HepG2 (cell line): Measurements from ENCODE around the gene ARHGAP26. TPM values are rescaled to one million over a fixed set of nuclear protein-coding genes. Genes with fewer than 3 reads are reported as not detected.

Experiments
- ATAC-seq: fragments of 200-7000 bp; cut with Tn5 transposase; 3 replicates; pipeline ENCODE4 v1.9.1; 2020; ENCODE audit warnings: mild to moderate bottlenecking, moderate library complexity
- BruUV-seq: library from RNA; stranded (reverse); fragments of 400-500 nt; replicated peaks from 2 replicates; lab custom pipeline; 2021; lab: Mats Ljungman, UMichigan
- CTCF ChIA-PET: fragments of 300-600 bp; formaldehyde crosslinking; extraction: SDS; loops from one replicate; lab custom pipeline; 2021; ENCODE audit warnings: low total read pairs, inconsistent platforms, low intra/inter-chr PET ratio; lab: Yijun Ruan, JAX
- POLR2A ChIA-PET: fragments of 350-600 bp; sonication (Branson Sonifier 250); formaldehyde crosslinking; loops from one replicate; lab custom pipeline; 2020; ENCODE audit warnings: antibody characterized with exemption, inconsistent platforms; lab: Yijun Ruan, JAX
- DNase-seq: peaks from one replicate; pipeline ENCODE4 v3.0.0-alpha.2; 2015; ENCODE audit warnings: low spot score
- FAIRE-seq: peaks from 3 replicates; lab custom pipeline; 2011; peaks lifted over from hg19 to GRCh38; lab: Jason Lieb, UNC
- H2AFZ ChIP-seq: one replicate; pipeline ENCODE4 v1.6.1; 2011; ENCODE audit warnings: low read length, inconsistent platforms
- H3K27ac ChIP-seq: fragments of 300-600 bp; 3 replicates; pipeline ENCODE4 v1.8.0; 2011; ENCODE audit warnings: mixed run types, mild to moderate bottlenecking, mixed read lengths, low read length, inconsistent platforms; ENCODE audit not compliant: insufficient read depth; ENCODE audit errors: extremely low read length
- H3K27me3 ChIP-seq, 2 experiments: fragments of 200-600 bp in 1 of 2; 2 replicates in 1 of 2; 3 replicates in 1 of 2; pipeline versions ENCODE4 v1.6.0 to v1.8.0; 2011; ENCODE audit warnings: low read length in 2 of 2, mild to moderate bottlenecking in 2 of 2, moderate library complexity in 2 of 2, inconsistent platforms in 1 of 2; ENCODE audit not compliant: insufficient read depth in 2 of 2, control insufficient read depth in 1 of 2
- H3K36me3 ChIP-seq, 2 experiments: fragments of 200-600 bp in 1 of 2; replicated peaks in 1 of 2; 2 replicates in 1 of 2; 3 replicates in 1 of 2; pipeline versions ENCODE4 v1.5.1 to v1.8.0; 2011; ENCODE audit warnings: low read length in 2 of 2, inconsistent platforms in 1 of 2; ENCODE audit not compliant: insufficient read depth in 2 of 2, control insufficient read depth in 1 of 2
- H3K4me1 ChIP-seq: 2 replicates; pipeline ENCODE4 v1.5.1; 2012; ENCODE audit warnings: low read length, inconsistent platforms; ENCODE audit not compliant: insufficient read depth
- H3K4me2 ChIP-seq: 2 replicates; pipeline ENCODE4 v1.6.0; 2011; ENCODE audit warnings: low read depth, low read length, inconsistent platforms
- H3K4me3 ChIP-seq, 3 experiments: fragments of 200-600 bp in 1 of 3; sonication (generic), shearing (Covaris generic) in 1 of 3; replicated peaks in 1 of 3; 2 replicates each; pipeline ENCODE4 v1.5.1; 2011 to 2016; ENCODE audit warnings: low read length in 3 of 3, inconsistent platforms in 2 of 3, low read depth in 2 of 3, mild to moderate bottlenecking in 2 of 3, control low read depth in 1 of 3, mixed read lengths in 1 of 3; ENCODE audit not compliant: insufficient read depth in 1 of 3
- H3K79me2 ChIP-seq: one replicate; pipeline ENCODE4 v1.6.1; 2011; ENCODE audit warnings: low read length, inconsistent platforms; ENCODE audit not compliant: insufficient read depth
- H3K9ac ChIP-seq: 2 replicates; pipeline ENCODE4 v1.6.0; 2011; ENCODE audit warnings: mild to moderate bottlenecking, low read depth, low read length, inconsistent platforms; ENCODE audit not compliant: insufficient read depth
- H3K9me3 ChIP-seq: 2 replicates; pipeline ENCODE4 v1.5.1; 2012; ENCODE audit warnings: mild to moderate bottlenecking, low read length
- H4K20me1 ChIP-seq: 2 replicates; pipeline ENCODE4 v1.6.0; 2011; ENCODE audit warnings: inconsistent platforms, mild to moderate bottlenecking, low read length, moderate library complexity; ENCODE audit not compliant: insufficient read depth
- CBX1 ChIP-seq: IDR thresholded peaks from one replicate; pipeline ENCODE4 v1.6.1; 2016; ENCODE audit warnings: antibody characterized with exemption, low read depth
- CCAR2 ChIP-seq: fragments of 200-400 bp; formaldehyde crosslinking; optimal IDR thresholded peaks from 2 replicates; pipeline ENCODE3; 2018; ENCODE audit warnings: low read depth, mild to moderate bottlenecking, low read length, moderate library complexity
- FIP1L1 ChIP-seq: fragments of 200-400 bp; formaldehyde crosslinking; IDR thresholded peaks from 2 replicates; pipeline ENCODE4 v1.6.1; 2018; ENCODE audit warnings: low read depth, mild to moderate bottlenecking, low read length, moderate library complexity, borderline replicate concordance; ENCODE audit not compliant: insufficient read depth
- JUNB ChIP-seq: sonication (generic); formaldehyde crosslinking; IDR thresholded peaks from 2 replicates; pipeline ENCODE4 v1.8.0; 2022; ENCODE audit warnings: missing genetic modification reagents, mild to moderate bottlenecking, borderline replicate concordance
- NR1H2 ChIP-seq: sonication (generic); formaldehyde crosslinking; IDR thresholded peaks from 2 replicates; pipeline ENCODE4 v1.8.1; 2022; ENCODE audit warnings: low read depth, missing genetic modification reagents, borderline replicate concordance
- SNAI1 ChIP-seq: sonication (generic); formaldehyde crosslinking; IDR thresholded peaks from 2 replicates; pipeline ENCODE4 v1.5.0; 2020; ENCODE audit warnings: mild to moderate bottlenecking, missing genetic modification reagents, borderline replicate concordance
- ZMYM4 ChIP-seq: sonication (generic); formaldehyde crosslinking; IDR thresholded peaks from 2 replicates; pipeline ENCODE4 v1.8.1; 2023; ENCODE audit warnings: mild to moderate bottlenecking, missing genetic modification reagents
- WGBS: methylation state at CpG from one replicate; pipeline ENCODE4 v1.1.6; 2017; ENCODE audit warnings: low lambda C conversion rate; 5-methylcytosine and 5-hydroxymethylcytosine counted together
- in situ Hi-C: cut with HindIII; loops from 2 replicates; pipeline ENCODE4 v1.10.0; 2017; ENCODE audit warnings: low pct_unique_long_range_greater_than_20kb; ENCODE audit not compliant: extremely low pct_ligation_motif_present
- intact Hi-C: fragments of 100-400 bp; cut with micrococcal nuclease; formaldehyde crosslinking; loops from one replicate; pipeline ENCODE4 v1.10.0; 2022; ENCODE audit not compliant: unreplicated experiment
- polyA plus RNA-seq, 8 experiments: library from polyadenylated mRNA; depleted of rRNA in 3 of 8; stranded (reverse) in 7 of 8; unstranded in 1 of 8; fragments of >200 nt; fragmentation: Illumina TruSeq in 4 of 8; extraction: Trizol in 4 of 8; gene quantifications; 2 replicates each; pipeline versions ENCODE4 v1.2.1 to v1.2.3, GENCODE V29; 2011 to 2016; ENCODE audit warnings: low read depth in 4 of 8, missing spikeins in 1 of 8, mixed read lengths in 1 of 8; ENCODE audit not compliant: insufficient read depth in 1 of 8
- total RNA-seq, 5 experiments: library from RNA; depleted of rRNA; stranded (reverse); fragments of >200 nt; fragmentation: Illumina TruSeq; extraction: Trizol; gene quantifications; 2 replicates each; pipeline ENCODE4 v1.2.3, GENCODE V29; 2016; ENCODE audit warnings: low read depth in 1 of 5
- TF ChIP-seq, protein P1 (sequence below): IDR thresholded peaks from 2 replicates; pipeline ENCODE4 v1.6.1; 2016; ENCODE audit warnings: mild to moderate bottlenecking, missing biosample characterization, missing genetic modification reagents
- TF ChIP-seq, protein P2 (sequence below): sonication (generic); formaldehyde crosslinking; IDR thresholded peaks from 2 replicates; pipeline ENCODE4 v1.9.0; 2021; ENCODE audit warnings: mild to moderate bottlenecking, missing genetic modification reagents

Gene ARHGAP26
- total and polyA plus RNA-seq, 2 of the 13 experiments (the other 11 are each of a cell fraction or from before 2014, with no cell fraction given), result 9.6 to 18.2 TPM

DNA sequence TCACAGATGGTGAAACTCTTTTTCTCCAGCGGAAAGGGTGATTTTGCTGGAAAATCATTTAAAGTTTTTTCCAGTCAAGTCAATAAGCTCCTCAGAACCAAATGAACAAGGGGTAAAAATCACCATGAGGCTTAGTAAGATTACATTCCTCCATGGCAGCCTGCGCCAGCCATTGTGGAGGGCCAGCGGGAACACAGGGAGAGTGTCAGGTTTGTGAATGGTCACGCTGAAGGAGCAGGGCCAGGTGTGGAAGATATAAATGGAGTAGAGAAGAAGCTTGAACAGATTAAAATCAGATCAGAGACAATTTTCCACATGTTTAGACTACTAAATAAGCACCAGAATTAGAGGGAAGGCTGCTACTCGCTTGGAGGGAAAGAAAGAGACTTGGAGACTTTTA is 424.5 kb downstream of the ARHGAP26 start:
- no TSS peak for BruUV-seq
- Histone ChIP-seq H3K4me3 (no peak overlapping the region), H3K9ac (no peak overlapping the region), H3K4me1 (peaks cover 33% of the 10 kb centered on the region), H3K27ac (no peak overlapping the region), H2AFZ (no peak overlapping the region), H3K9me3 (peaks cover 12% of the 10 kb centered on the region; the same call in 1 of the 2 replicates), H4K20me1 (no peaks in the 10 kb centered on the region), H3K36me3 (no peaks in the 10 kb centered on the region), H3K4me2 (no peak overlapping the region), H3K79me2 (no peaks in the 10 kb centered on the region), H3K27me3 (no peaks in the 10 kb centered on the region)
- WGBS, result 96% methylated on average over 5 of the region's 5 CpGs
- ChIA-PET CTCF (no interaction called here), POLR2A (no interaction called here)
- intact Hi-C loops, result no loop called here
- no peak for TF ChIP-seq NR1H2 (CRISPR knock-in tag)
- no peak for TF ChIP-seq CBX1
- no peak for TF ChIP-seq SNAI1
- TF ChIP-seq FIP1L1, result no peak
- TF ChIP-seq, protein P1, sequence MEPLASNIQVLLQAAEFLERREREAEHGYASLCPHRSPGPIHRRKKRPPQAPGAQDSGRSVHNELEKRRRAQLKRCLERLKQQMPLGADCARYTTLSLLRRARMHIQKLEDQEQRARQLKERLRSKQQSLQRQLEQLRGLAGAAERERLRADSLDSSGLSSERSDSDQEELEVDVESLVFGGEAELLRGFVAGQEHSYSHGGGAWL (CRISPR knock-in tag), result no peak
- no peak for TF ChIP-seq CCAR2
- TF ChIP-seq JUNB (CRISPR knock-in tag), result no peak
- TF ChIP-seq, protein P2, sequence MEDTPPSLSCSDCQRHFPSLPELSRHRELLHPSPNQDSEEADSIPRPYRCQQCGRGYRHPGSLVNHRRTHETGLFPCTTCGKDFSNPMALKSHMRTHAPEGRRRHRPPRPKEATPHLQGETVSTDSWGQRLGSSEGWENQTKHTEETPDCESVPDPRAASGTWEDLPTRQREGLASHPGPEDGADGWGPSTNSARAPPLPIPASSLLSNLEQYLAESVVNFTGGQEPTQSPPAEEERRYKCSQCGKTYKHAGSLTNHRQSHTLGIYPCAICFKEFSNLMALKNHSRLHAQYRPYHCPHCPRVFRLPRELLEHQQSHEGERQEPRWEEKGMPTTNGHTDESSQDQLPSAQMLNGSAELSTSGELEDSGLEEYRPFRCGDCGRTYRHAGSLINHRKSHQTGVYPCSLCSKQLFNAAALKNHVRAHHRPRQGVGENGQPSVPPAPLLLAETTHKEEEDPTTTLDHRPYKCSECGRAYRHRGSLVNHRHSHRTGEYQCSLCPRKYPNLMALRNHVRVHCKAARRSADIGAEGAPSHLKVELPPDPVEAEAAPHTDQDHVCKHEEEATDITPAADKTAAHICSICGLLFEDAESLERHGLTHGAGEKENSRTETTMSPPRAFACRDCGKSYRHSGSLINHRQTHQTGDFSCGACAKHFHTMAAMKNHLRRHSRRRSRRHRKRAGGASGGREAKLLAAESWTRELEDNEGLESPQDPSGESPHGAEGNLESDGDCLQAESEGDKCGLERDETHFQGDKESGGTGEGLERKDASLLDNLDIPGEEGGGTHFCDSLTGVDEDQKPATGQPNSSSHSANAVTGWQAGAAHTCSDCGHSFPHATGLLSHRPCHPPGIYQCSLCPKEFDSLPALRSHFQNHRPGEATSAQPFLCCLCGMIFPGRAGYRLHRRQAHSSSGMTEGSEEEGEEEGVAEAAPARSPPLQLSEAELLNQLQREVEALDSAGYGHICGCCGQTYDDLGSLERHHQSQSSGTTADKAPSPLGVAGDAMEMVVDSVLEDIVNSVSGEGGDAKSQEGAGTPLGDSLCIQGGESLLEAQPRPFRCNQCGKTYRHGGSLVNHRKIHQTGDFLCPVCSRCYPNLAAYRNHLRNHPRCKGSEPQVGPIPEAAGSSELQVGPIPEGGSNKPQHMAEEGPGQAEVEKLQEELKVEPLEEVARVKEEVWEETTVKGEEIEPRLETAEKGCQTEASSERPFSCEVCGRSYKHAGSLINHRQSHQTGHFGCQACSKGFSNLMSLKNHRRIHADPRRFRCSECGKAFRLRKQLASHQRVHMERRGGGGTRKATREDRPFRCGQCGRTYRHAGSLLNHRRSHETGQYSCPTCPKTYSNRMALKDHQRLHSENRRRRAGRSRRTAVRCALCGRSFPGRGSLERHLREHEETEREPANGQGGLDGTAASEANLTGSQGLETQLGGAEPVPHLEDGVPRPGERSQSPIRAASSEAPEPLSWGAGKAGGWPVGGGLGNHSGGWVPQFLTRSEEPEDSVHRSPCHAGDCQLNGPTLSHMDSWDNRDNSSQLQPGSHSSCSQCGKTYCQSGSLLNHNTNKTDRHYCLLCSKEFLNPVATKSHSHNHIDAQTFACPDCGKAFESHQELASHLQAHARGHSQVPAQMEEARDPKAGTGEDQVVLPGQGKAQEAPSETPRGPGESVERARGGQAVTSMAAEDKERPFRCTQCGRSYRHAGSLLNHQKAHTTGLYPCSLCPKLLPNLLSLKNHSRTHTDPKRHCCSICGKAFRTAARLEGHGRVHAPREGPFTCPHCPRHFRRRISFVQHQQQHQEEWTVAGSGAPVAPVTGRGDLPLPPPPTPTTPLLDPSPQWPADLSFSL, result no peak
- no peak for TF ChIP-seq ZMYM4 (CRISPR knock-in tag)
- FAIRE-seq, result no peak
- ATAC-seq, result no peak
- in situ Hi-C loops, result no loop called here
- no peak for DNase-seq
